H1 (cell line): ENCODE measurements around the gene MYBL2. TPM values are rescaled to one million over a fixed set of nuclear protein-coding genes. Genes with fewer than 3 reads are reported as not detected.

Source experiments
- CTCF ChIA-PET: fragments of 300-600 bp; sonication (Branson Sonifier 250); formaldehyde crosslinking; loops from one replicate; lab custom pipeline; 2021; ENCODE audit not compliant: partially characterized antibody; lab: Charles Lee
- POLR2A ChIA-PET: fragments of 300-600 bp; sonication (Branson Sonifier 250); formaldehyde crosslinking; loops from one replicate; lab custom pipeline; 2021; ENCODE audit warnings: inconsistent platforms; ENCODE audit not compliant: partially characterized antibody; lab: Charles Lee
- DNase-seq, 2 experiments: peaks; one replicate each; pipeline versions ENCODE4 v3.0.0 to v3.0.0-alpha.2; 2010 to 2022; ENCODE audit warnings: low spot score in 2 of 2, low read depth in 1 of 2, mixed read lengths in 1 of 2
- FAIRE-seq: peaks from 2 replicates; lab custom pipeline; 2011; peaks lifted over from hg19 to GRCh38; lab: Jason Lieb, UNC
- H2AFZ ChIP-seq: 2 replicates; pipeline ENCODE4 v1.8.1; 2012; ENCODE audit warnings: low read length, inconsistent platforms
- H2AK5ac ChIP-seq: 2 replicates; pipeline ENCODE4 v1.6.1; 2013; ENCODE audit warnings: low read depth, low read length
- H2BK120ac ChIP-seq: replicated peaks from 2 replicates; pipeline ENCODE3; 2013; ENCODE audit warnings: low read depth, low read length, inconsistent platforms
- H2BK12ac ChIP-seq: 2 replicates; pipeline ENCODE4 v1.6.1; 2013; ENCODE audit warnings: low read depth, low read length
- H2BK15ac ChIP-seq: 2 replicates; pipeline ENCODE4 v1.6.1; 2013; ENCODE audit warnings: low read length
- H2BK20ac ChIP-seq: 2 replicates; pipeline ENCODE4 v1.6.1; 2013; ENCODE audit warnings: low read length
- H2BK5ac ChIP-seq: 2 replicates; pipeline ENCODE4 v1.6.1; 2013; ENCODE audit warnings: low read depth, low read length
- H3K14ac ChIP-seq: 2 replicates; pipeline ENCODE4 v1.6.1; 2013; ENCODE audit warnings: inconsistent platforms; ENCODE audit not compliant: insufficient read length
- H3K18ac ChIP-seq: 2 replicates; pipeline ENCODE4 v1.6.1; 2013; ENCODE audit warnings: low read length; ENCODE audit errors: extremely low read depth
- H3K23ac ChIP-seq: 2 replicates; pipeline ENCODE4 v1.6.1; 2013; ENCODE audit warnings: inconsistent platforms; ENCODE audit not compliant: insufficient read length
- H3K23me2 ChIP-seq: 2 replicates; pipeline ENCODE4 v1.6.1; 2013; ENCODE audit warnings: low read depth, low read length
- H3K27ac ChIP-seq: 2 replicates; pipeline ENCODE4 v1.6.1; 2011; ENCODE audit warnings: low read depth, low read length, inconsistent platforms
- H3K27me3 ChIP-seq, 4 experiments: replicated peaks in 1 of 4; 1 replicate in 1 of 4; 2 replicates in 3 of 4; pipeline versions ENCODE4 v1.6.1 to v1.8.1; 2011 to 2013; ENCODE audit warnings: low read length in 3 of 4, mild to moderate bottlenecking in 3 of 4, inconsistent platforms in 2 of 4, mixed read lengths in 2 of 4, moderate library complexity in 1 of 4; ENCODE audit not compliant: control insufficient read depth in 3 of 4, insufficient read depth in 3 of 4; ENCODE audit errors: extremely low read depth in 1 of 4
- H3K36me3 ChIP-seq, 4 experiments: 2 replicates each; pipeline versions ENCODE4 v1.6.1 to v1.8.1; 2011 to 2013; ENCODE audit warnings: mild to moderate bottlenecking in 4 of 4, low read length in 3 of 4, moderate library complexity in 2 of 4, control low read depth in 1 of 4, inconsistent platforms in 1 of 4; ENCODE audit not compliant: insufficient read depth in 4 of 4, control insufficient read depth in 2 of 4
- H3K4ac ChIP-seq: replicated peaks from 2 replicates; pipeline ENCODE3; 2013; ENCODE audit warnings: low read length, low read depth, mixed read lengths, inconsistent platforms; ENCODE audit not compliant: insufficient read length
- H3K4me1 ChIP-seq, 4 experiments: replicated peaks in 1 of 4; 1 replicate in 1 of 4; 2 replicates in 3 of 4; pipeline versions ENCODE4 v1.6.1 to v1.8.1; 2011 to 2013; ENCODE audit warnings: low read length in 3 of 4, inconsistent platforms in 2 of 4, mixed read lengths in 1 of 4; ENCODE audit not compliant: insufficient read depth in 4 of 4, control insufficient read depth in 3 of 4
- H3K4me2 ChIP-seq, 2 experiments: 2 replicates each; pipeline versions ENCODE4 v1.6.1 to v1.8.1; 2011 to 2013; ENCODE audit warnings: low read depth in 2 of 2, low read length in 2 of 2, control low read depth in 1 of 2, inconsistent platforms in 1 of 2, mild to moderate bottlenecking in 1 of 2; ENCODE audit not compliant: insufficient read depth in 1 of 2
- H3K4me3 ChIP-seq, 4 experiments: fragments of 200-600, 300-600 bp in 1 of 4; sonication (generic), shearing (Covaris generic), sonication (Bioruptor Twin) in 1 of 4; 2 replicates each; pipeline versions ENCODE4 v1.5.1 to v1.8.1; 2011 to 2016; ENCODE audit warnings: low read length in 4 of 4, low read depth in 3 of 4, control low read depth in 2 of 4, inconsistent platforms in 2 of 4, mild to moderate bottlenecking in 2 of 4, mixed read lengths in 1 of 4, moderate library complexity in 1 of 4; ENCODE audit not compliant: insufficient read depth in 2 of 4; ENCODE audit errors: extremely low read depth in 1 of 4
- H3K56ac ChIP-seq: replicated peaks from 2 replicates; pipeline ENCODE3; 2013; ENCODE audit warnings: low read depth, mild to moderate bottlenecking, mixed read lengths, low read length, inconsistent platforms; ENCODE audit not compliant: insufficient read length
- H3K79me1 ChIP-seq: 2 replicates; pipeline ENCODE4 v1.6.1; 2013; ENCODE audit warnings: low read depth, low read length, control low read depth
- H3K79me2 ChIP-seq, 2 experiments: 2 replicates each; pipeline versions ENCODE4 v1.6.1 to v1.8.1; 2012 to 2013; ENCODE audit warnings: low read length in 2 of 2, mild to moderate bottlenecking in 2 of 2, inconsistent platforms in 1 of 2; ENCODE audit not compliant: insufficient read depth in 2 of 2, control insufficient read depth in 1 of 2
- H3K9ac ChIP-seq, 4 experiments: replicated peaks in 1 of 4; 1 replicate in 1 of 4; 2 replicates in 3 of 4; pipeline versions ENCODE4 v1.6.1 to v1.8.1; 2011 to 2013; ENCODE audit warnings: low read depth in 3 of 4, low read length in 3 of 4, control low read depth in 2 of 4, mild to moderate bottlenecking in 2 of 4, moderate library complexity in 2 of 4, inconsistent platforms in 1 of 4; ENCODE audit errors: extremely low read depth in 1 of 4
- H3K9me3 ChIP-seq, 2 experiments: 2 replicates each; pipeline versions ENCODE4 v1.6.1 to v1.8.1; 2012 to 2013; ENCODE audit warnings: mild to moderate bottlenecking in 2 of 2, moderate library complexity in 2 of 2, control low read depth in 1 of 2, inconsistent platforms in 1 of 2, low read depth in 1 of 2, low read length in 1 of 2, mixed read lengths in 1 of 2; ENCODE audit not compliant: insufficient read depth in 2 of 2
- H4K20me1 ChIP-seq, 2 experiments: replicated peaks in 1 of 2; 2 replicates each; pipeline versions ENCODE3 to v1.8.1; 2011 to 2013; ENCODE audit warnings: inconsistent platforms in 2 of 2, low read length in 2 of 2, mild to moderate bottlenecking in 1 of 2; ENCODE audit not compliant: insufficient read depth in 2 of 2, control insufficient read depth in 1 of 2
- H4K5ac ChIP-seq: 2 replicates; pipeline ENCODE4 v1.6.1; 2013; ENCODE audit warnings: low read length, low read depth, mixed read lengths, inconsistent platforms; ENCODE audit not compliant: insufficient read length
- H4K8ac ChIP-seq: 2 replicates; pipeline ENCODE4 v1.8.0; 2013; ENCODE audit warnings: mild to moderate bottlenecking, moderate library complexity, low read length, inconsistent platforms; ENCODE audit not compliant: insufficient read depth; ENCODE audit errors: extremely low read depth
- H4K91ac ChIP-seq: replicated peaks from 2 replicates; pipeline ENCODE3; 2013; ENCODE audit warnings: low read length, mixed read lengths, inconsistent platforms; ENCODE audit not compliant: insufficient read length
- BRCA1 ChIP-seq: IDR thresholded peaks from 2 replicates; pipeline ENCODE4 v1.6.1; 2012; ENCODE audit warnings: low read depth, low read length, improper control_type of control experiment
- CHD1 ChIP-seq: IDR thresholded peaks from 2 replicates; pipeline ENCODE4 v1.6.1; 2012; ENCODE audit warnings: low read depth, low read length, improper control_type of control experiment
- CHD2 ChIP-seq: IDR thresholded peaks from 2 replicates; pipeline ENCODE4 v1.6.1; 2012; ENCODE audit warnings: low read length, improper control_type of control experiment
- EGR1 ChIP-seq: IDR thresholded peaks from 2 replicates; pipeline ENCODE4 v1.6.1; 2011; ENCODE audit warnings: low read depth, low read length, borderline replicate concordance
- HDAC2 ChIP-seq, 2 experiments: fragments of 300-600 bp in 1 of 2; sonication (generic) in 1 of 2; IDR thresholded peaks; 2 replicates each; pipeline ENCODE4 v1.6.1; 2011 to 2012; ENCODE audit warnings: low read depth in 2 of 2, low read length in 2 of 2, mild to moderate bottlenecking in 2 of 2, moderate library complexity in 2 of 2, borderline replicate concordance in 1 of 2, inconsistent platforms in 1 of 2
- MAFK ChIP-seq: IDR thresholded peaks from 2 replicates; pipeline ENCODE4 v1.6.1; 2012; ENCODE audit warnings: low read depth, mild to moderate bottlenecking, improper control_type of control experiment, low read length
- NANOG ChIP-seq: IDR thresholded peaks from 2 replicates; pipeline ENCODE4 v1.6.1; 2011; ENCODE audit warnings: low read length, low read depth, mild to moderate bottlenecking, inconsistent platforms; ENCODE audit not compliant: insufficient read depth, poor library complexity, severe bottlenecking
- POLR2A ChIP-seq, 2 experiments: IDR thresholded peaks; 1 replicate in 1 of 2; 2 replicates in 1 of 2; pipeline ENCODE4 v1.6.1; 2011; ENCODE audit warnings: low read depth in 2 of 2, low read length in 2 of 2, mild to moderate bottlenecking in 2 of 2; ENCODE audit errors: control extremely low read depth in 1 of 2
- RNF2 ChIP-seq: fragments of 200-900, 300-1000 bp; sonication (generic); IDR thresholded peaks from 2 replicates; pipeline ENCODE4 v1.7.1; 2016; ENCODE audit warnings: borderline replicate concordance, low read depth, mild to moderate bottlenecking, antibody characterized with exemption, low read length; ENCODE audit not compliant: poor library complexity, severe bottlenecking; ENCODE audit errors: missing control alignments
- SP1 ChIP-seq: IDR thresholded peaks from 2 replicates; pipeline ENCODE4 v1.6.1; 2011; ENCODE audit warnings: low read depth, low read length
- SP4 ChIP-seq: IDR thresholded peaks from 2 replicates; pipeline ENCODE4 v1.6.1; 2012; ENCODE audit warnings: low read length, inconsistent platforms
- SUZ12 ChIP-seq: fragments of 200-600 bp; sonication (generic); IDR thresholded peaks from 2 replicates; pipeline ENCODE4 v1.6.1; 2012; ENCODE audit warnings: mild to moderate bottlenecking, inconsistent platforms, low read length, moderate library complexity, mixed read lengths
- TAF7 ChIP-seq: optimal IDR thresholded peaks from 2 replicates; pipeline ENCODE3; 2011; ENCODE audit warnings: low read depth, mild to moderate bottlenecking, inconsistent platforms, low read length, moderate library complexity, borderline replicate concordance
- WGBS, 2 experiments: shearing (Covaris generic) in 1 of 2; methylation state at CpG; one replicate each; pipeline versions ENCODE4 v1.1.6 to v1.1.7; 2013 to 2015; ENCODE audit warnings: low lambda C conversion rate in 2 of 2, mixed read lengths in 2 of 2, inconsistent platforms in 1 of 2, low coverage in 1 of 2, missing lambda C conversion rate in 1 of 2; ENCODE audit not compliant: insufficient replicate concordance in 2 of 2, insufficient coverage in 1 of 2, insufficient read length in 1 of 2; ENCODE audit errors: extremely low coverage in 1 of 2, missing lambda C conversion rate in 1 of 2; 5-methylcytosine and 5-hydroxymethylcytosine counted together
- polyA plus RNA-seq, 7 experiments: library from polyadenylated mRNA; depleted of rRNA in 3 of 7; stranded (reverse) in 5 of 7; unstranded in 2 of 7; fragments of >200 nt in 5 of 7; fragments of 200-250 nt in 2 of 7; gene quantifications; 1 replicate in 5 of 7; 2 replicates in 1 of 7; 4 replicates in 1 of 7; pipeline versions ENCODE4 v1.2.1 to v1.2.3, GENCODE V29; 2011 to 2013; ENCODE audit warnings: missing spikeins in 2 of 7, mixed read lengths in 2 of 7
- total RNA-seq: library from RNA; stranded (reverse); fragmentation: NEBNext Ultra II Directional; extraction: Animal tissue kit (Norgen Biotek cat#: 25700); gene quantifications from 2 replicates; pipeline ENCODE4 v1.2.1, GENCODE V29; 2021
- TF ChIP-seq, protein P1 (sequence below): IDR thresholded peaks from 2 replicates; pipeline ENCODE4 v1.6.1; 2012; ENCODE audit warnings: inconsistent platforms

Gene MYBL2
- total and polyA plus RNA-seq, 2 of the 8 experiments (the other 6 are each of a cell fraction or from before 2014, with no cell fraction given) = 75.3 to 207 TPM

DNA sequence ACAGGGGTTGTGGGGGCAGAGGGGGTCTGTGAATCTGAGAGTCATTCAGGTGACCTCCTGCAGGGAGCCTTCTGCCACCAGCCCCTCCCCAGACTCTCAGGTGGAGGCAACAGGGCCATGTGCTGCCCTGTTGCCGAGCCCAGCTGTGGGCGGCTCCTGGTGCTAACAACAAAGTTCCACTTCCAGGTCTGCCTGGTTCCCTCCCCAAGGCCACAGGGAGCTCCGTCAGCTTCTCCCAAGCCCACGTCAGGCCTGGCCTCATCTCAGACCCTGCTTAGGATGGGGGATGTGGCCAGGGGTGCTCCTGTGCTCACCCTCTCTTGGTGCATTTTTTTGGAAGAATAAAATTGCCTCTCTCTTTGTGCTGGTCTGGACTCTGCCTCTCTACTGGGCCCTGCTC lies 49.2 kb downstream of the MYBL2 start:
- no peaks in the 10 kb centered on the region; the same call in none of the 2 replicates for H3K79me1 ChIP-seq
- H4K8ac ChIP-seq = no peak overlapping the region
- H3K79me2 ChIP-seq = no peaks in the 10 kb centered on the region; a peak in 1 of 4 replicates
- H2BK12ac ChIP-seq = no peak overlapping the region
- WGBS, 2 experiments = 84% methylated on average over 2 of the region's 4 CpGs; no CpG with 5 or more reads in 1 of the 2 experiments
- no peak overlapping the region for H4K91ac ChIP-seq
- no peaks in the 10 kb centered on the region for H3K27me3 ChIP-seq
- H2AK5ac ChIP-seq = no peak overlapping the region
- H4K5ac ChIP-seq = no peak overlapping the region
- peaks cover 0 to 4% (median 0%) of the 10 kb centered on the region in 4 experiments; a peak in 2 of 7 replicates for H3K4me1 ChIP-seq
- no peak overlapping the region for H2BK15ac ChIP-seq
- 0 out of 2 replicates have a peak, but pooled peaks cover 2% of the 10 kb centered on the region for H3K23me2 ChIP-seq
- ChIA-PET CTCF (no interaction called here), POLR2A (interaction anchor here (1.7 kb wide), 1 partner anchor 36 kb away, joined by 6 read pairs; no protein-coding TSS in a partner anchor)
- H3K9ac ChIP-seq = no peak overlapping the region
- peaks cover 1 to 2% of the 10 kb centered on the region in 2 experiments for H4K20me1 ChIP-seq
- H3K36me3 ChIP-seq = peaks cover 12 to 24% (median 21%) of the 10 kb centered on the region in 4 experiments; a peak in 6 of 8 replicates
- H2BK20ac ChIP-seq = no peak overlapping the region
- H2BK120ac ChIP-seq = no peak overlapping the region
- H3K23ac ChIP-seq = no peak overlapping the region
- DNase-seq (no peak), FAIRE-seq (no peak)
- H3K9me3 ChIP-seq = no peaks in the 10 kb centered on the region
- H2BK5ac ChIP-seq = no peak overlapping the region
- no peak overlapping the region for H3K18ac ChIP-seq
- no peak overlapping the region for H3K27ac ChIP-seq
- no peak overlapping the region for H3K56ac ChIP-seq
- H3K4ac ChIP-seq = no peak overlapping the region
- H3K4me2 ChIP-seq = no peak overlapping the region
- H3K4me3 ChIP-seq = no peak overlapping the region
- no peak overlapping the region for H3K14ac ChIP-seq
- no peak overlapping the region for H2AFZ ChIP-seq
- TF ChIP-seq, protein P1, sequence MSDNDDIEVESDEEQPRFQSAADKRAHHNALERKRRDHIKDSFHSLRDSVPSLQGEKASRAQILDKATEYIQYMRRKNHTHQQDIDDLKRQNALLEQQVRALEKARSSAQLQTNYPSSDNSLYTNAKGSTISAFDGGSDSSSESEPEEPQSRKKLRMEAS = no peak
- no peak for TF ChIP-seq HDAC2 (IDR thresholded peaks at IDR 0.05; ENCODE audit: borderline replicate concordance in 1 of 2, low read depth in 2 of 2, low read length in 2 of 2)
- TF ChIP-seq BRCA1 = no peak
- no peak for TF ChIP-seq CHD1
- TF ChIP-seq TAF7 = no peak
- TF ChIP-seq CHD2 = no peak
- TF ChIP-seq RNF2 = no peak
- TF ChIP-seq SP4 = no peak
- no peak for TF ChIP-seq POLR2A (IDR thresholded peaks at IDR 0.05; ENCODE audit: control extremely low read depth in 1 of 2, low read depth in 2 of 2, low read length in 2 of 2)
- TF ChIP-seq MAFK = no peak
- no peak for TF ChIP-seq NANOG
- no peak for TF ChIP-seq EGR1
- no peak for TF ChIP-seq SP1
- no peak for TF ChIP-seq SUZ12
